Measurements from ENCODE around the gene GPR15LG. TPM values are rescaled to one million over a fixed set of nuclear protein-coding genes. Genes with fewer than 3 reads are reported as not detected.

The GPR15LG gene
- total RNA-seq, 4 donors from 2014 or later, result 197 to 480 (median 266) TPM

GRCh38 chr10:84159076-84159685 lies 14.4 kb upstream of the GPR15LG start:
- TF ChIP-seq POLR2AphosphoS5 (IDR thresholded peaks at IDR 0.05) (no peak), CTCF (IDR thresholded peaks at IDR 0.05) (no peak), EP300 (IDR thresholded peaks at IDR 0.05; ENCODE audit: low read depth) (no peak)
- DNase-seq, result peak; percentile 34
- no peak overlapping the region for H3K4me3 ChIP-seq
- peak overlapping the region in 2 of 4 donors; percentile 0 to 7 for H3K27ac ChIP-seq
- no peaks in the 10 kb centered on the region for H3K9me3 ChIP-seq
- WGBS, 2 donors (ENCODE audit: low coverage in 1 of 2), result 16 to 44% methylated on average over 5 to 9 of the region's 9 CpGs
- peaks cover 0 to 11% (median 3%) of the 10 kb centered on the region in 4 donors for H3K4me1 ChIP-seq
- no peaks in the 10 kb centered on the region for H3K27me3 ChIP-seq
- in situ Hi-C loops (cut with MboI; ENCODE audit: low pct_ligation_motif_present in 1 of 4, low pct_unique_long_range_greater_than_20kb in 1 of 4, low sequenced_read_pairs in 3 of 4) (no loop called here), intact Hi-C loops (cut with DNase I; ENCODE audit: low total_unique reads) (no loop called here)
- H3K36me3 ChIP-seq, result peaks cover 0 to 11% (median 4%) of the 10 kb centered on the region in 4 donors

DNA sequence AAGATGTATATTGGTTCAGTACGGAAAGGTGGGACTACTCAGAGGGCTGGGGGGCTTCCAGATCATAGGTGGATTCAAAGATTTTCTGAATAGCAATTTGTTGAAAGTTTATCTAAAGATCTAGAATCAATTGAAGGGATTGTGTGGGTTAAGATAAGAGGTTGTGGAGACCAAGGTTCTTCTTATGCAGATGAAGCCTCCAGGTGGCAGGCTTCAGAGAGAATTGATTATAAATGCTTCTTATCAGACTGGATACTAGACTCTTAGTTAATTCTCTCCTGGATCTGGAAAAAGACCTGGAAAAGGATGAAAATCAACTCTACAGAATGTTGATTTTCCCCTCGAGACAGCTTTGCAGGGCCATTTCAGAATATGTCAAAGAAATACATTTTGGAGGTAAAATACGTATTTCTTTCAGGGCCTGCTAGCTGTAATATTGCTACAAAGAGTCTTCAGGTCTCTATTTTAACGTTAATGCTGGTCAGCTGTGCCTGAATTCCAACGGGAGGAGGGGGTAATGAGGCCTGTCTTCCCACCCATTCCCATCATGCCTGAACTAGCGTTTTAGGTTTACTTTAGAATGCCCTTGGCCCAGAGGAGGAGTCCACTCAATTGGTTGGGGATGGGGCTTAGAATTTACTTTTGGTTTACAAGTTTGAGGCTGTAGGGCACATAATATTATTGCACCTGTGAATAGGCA lies 12.8 kb upstream of the GPR15LG start:
- H3K9me3 ChIP-seq, result no peaks in the 10 kb centered on the region
- H3K36me3 ChIP-seq, result no peaks in the 10 kb centered on the region
- 48 to 54% methylated on average over 4 to 6 of the region's 6 CpGs for WGBS, 2 donors (ENCODE audit: low coverage in 1 of 2)
- H3K27ac ChIP-seq, result no peak overlapping the region
- TF ChIP-seq POLR2A (IDR thresholded peaks at IDR 0.05), result no peak
- peak; percentile 11 to 38 (median 18) for TF ChIP-seq CTCF (IDR thresholded peaks at IDR 0.05)
- H3K4me1 ChIP-seq, result peaks cover 0 to 16% (median 3%) of the 10 kb centered on the region in 4 donors
- no peaks in the 10 kb centered on the region for H3K27me3 ChIP-seq
- no peak for DNase-seq
- intact Hi-C loops (cut with DNase I; ENCODE audit: low total_unique reads), result no loop called here
- in situ Hi-C loops (cut with MboI; ENCODE audit: low pct_ligation_motif_present in 1 of 4, low pct_unique_long_range_greater_than_20kb in 1 of 4, low sequenced_read_pairs in 3 of 4), result no loop called here
- no peak overlapping the region for H3K4me3 ChIP-seq

GRCh38 chr10:84163996-84164395 lies 9.6 kb upstream of the GPR15LG start:
- Histone ChIP-seq H3K27ac (peak overlapping the region in 3 of 4 donors; percentile 9 to 39 (median 33)), H3K4me3 (no peak overlapping the region), H3K9me3 (no peaks in the 10 kb centered on the region), H3K4me1 (peaks cover 0 to 13% (median 3%) of the 10 kb centered on the region in 4 donors), H3K36me3 (no peaks in the 10 kb centered on the region), H3K27me3 (no peaks in the 10 kb centered on the region)
- intact Hi-C loops (cut with DNase I; ENCODE audit: low total_unique reads), result no loop called here
- in situ Hi-C loops (cut with MboI; ENCODE audit: low pct_ligation_motif_present in 1 of 4, low pct_unique_long_range_greater_than_20kb in 1 of 4, low sequenced_read_pairs in 3 of 4), result no loop called here
- no peak for DNase-seq
- WGBS, 2 donors (ENCODE audit: low coverage in 1 of 2), result 30 to 40% methylated on average over 2 of the region's 2 CpGs
- TF ChIP-seq EP300 (IDR thresholded peaks at IDR 0.05; ENCODE audit: low read depth), result no peak
- no peak for TF ChIP-seq POLR2AphosphoS5 (IDR thresholded peaks at IDR 0.05)
- TF ChIP-seq CTCF (IDR thresholded peaks at IDR 0.05), result no peak
- TF ChIP-seq POLR2A (IDR thresholded peaks at IDR 0.05), result no peak

DNA sequence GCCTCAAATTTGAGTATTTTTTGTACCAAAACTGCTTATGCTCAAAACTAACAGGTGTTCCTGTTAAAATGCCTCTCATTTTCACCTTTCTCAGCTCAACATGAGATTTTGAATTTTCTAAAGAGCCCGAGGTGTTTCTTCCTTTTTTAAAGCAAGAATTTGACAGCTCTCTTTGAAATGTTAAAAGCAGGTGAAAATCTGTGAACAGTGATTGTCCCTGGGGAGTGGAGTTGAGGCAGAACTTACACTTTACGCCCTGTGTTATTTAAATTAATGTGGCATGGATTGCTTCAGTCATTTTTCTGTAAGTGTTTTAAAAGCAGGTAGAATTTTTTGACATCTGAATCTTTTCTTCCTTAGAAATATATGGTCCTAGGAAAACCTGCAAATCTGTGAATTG lies 9.2 kb upstream of the GPR15LG start:
- 39 to 90% methylated on average over 1 to 2 of the region's 2 CpGs for WGBS, 2 donors (ENCODE audit: low coverage in 1 of 2)
- Histone ChIP-seq H3K36me3 (no peaks in the 10 kb centered on the region), H3K9me3 (no peaks in the 10 kb centered on the region), H3K27me3 (no peaks in the 10 kb centered on the region), H3K4me3 (no peak overlapping the region), H3K27ac (peak overlapping the region in 1 of 4 donors; percentile 9), H3K4me1 (peaks cover 0 to 8% (median 3%) of the 10 kb centered on the region in 4 donors)
- in situ Hi-C loops (cut with MboI; ENCODE audit: low pct_ligation_motif_present in 1 of 4, low pct_unique_long_range_greater_than_20kb in 1 of 4, low sequenced_read_pairs in 3 of 4) (no loop called here), intact Hi-C loops (cut with DNase I; ENCODE audit: low total_unique reads) (no loop called here)
- DNase-seq, result no peak
- TF ChIP-seq POLR2A (IDR thresholded peaks at IDR 0.05), result no peak
- TF ChIP-seq POLR2AphosphoS5 (IDR thresholded peaks at IDR 0.05), result no peak
- TF ChIP-seq EP300 (IDR thresholded peaks at IDR 0.05; ENCODE audit: low read depth), result no peak
- no peak for TF ChIP-seq CTCF (IDR thresholded peaks at IDR 0.05)
